Kidney (tissue), 14 donors: Measurements from ENCODE around the gene LSM7. TPM values are rescaled to one million over a fixed set of nuclear protein-coding genes. Genes with fewer than 3 reads are reported as not detected.

ENCODE experiments used
- DNase-seq, 5 donors: peaks; one replicate each; pipeline ENCODE4 v3.0.0-alpha.2; 2013 to 2020
- FAIRE-seq: peaks from 2 replicates; lab custom pipeline; 2012; peaks lifted over from hg19 to GRCh38; lab: Jason Lieb, UNC
- H3K27ac ChIP-seq, 2 donors: one replicate each; pipeline ENCODE4 v1.7.0; 2013; ENCODE audit warnings: low read depth in 2 of 2, low read length in 2 of 2, inconsistent platforms in 1 of 2
- H3K27me3 ChIP-seq: one replicate; pipeline ENCODE4 v1.7.1; 2013; ENCODE audit warnings: low read length, inconsistent platforms; ENCODE audit not compliant: control insufficient read depth, insufficient read depth
- H3K36me3 ChIP-seq, 3 donors: one replicate each; pipeline versions ENCODE4 v1.7.0 to v1.7.1; 2013; ENCODE audit warnings: low read length in 3 of 3, control low read depth in 1 of 3, inconsistent platforms in 1 of 3; ENCODE audit not compliant: insufficient read depth in 3 of 3, control insufficient read depth in 2 of 3
- H3K4me1 ChIP-seq, 3 donors: one replicate each; pipeline versions ENCODE4 v1.7.0 to v1.7.1; 2013; ENCODE audit warnings: low read length in 3 of 3, inconsistent platforms in 1 of 3, low read depth in 1 of 3; ENCODE audit not compliant: control insufficient read depth in 2 of 3, insufficient read depth in 2 of 3
- H3K4me3 ChIP-seq, 3 donors: one replicate each; pipeline versions ENCODE4 v1.7.0 to v1.8.1; 2013; ENCODE audit warnings: low read length in 3 of 3, control low read depth in 1 of 3, inconsistent platforms in 1 of 3
- H3K9ac ChIP-seq, 3 donors: one replicate each; pipeline versions ENCODE4 v1.7.0 to v1.7.1; 2013; ENCODE audit warnings: low read length in 3 of 3, control low read depth in 1 of 3, inconsistent platforms in 1 of 3
- H3K9me3 ChIP-seq, 3 donors: one replicate each; pipeline versions ENCODE4 v1.7.0 to v1.7.1; 2013; ENCODE audit warnings: low read length in 3 of 3, control low read depth in 1 of 3, inconsistent platforms in 1 of 3; ENCODE audit not compliant: control insufficient read depth in 2 of 3, insufficient read depth in 1 of 3
- CTCF ChIP-seq: IDR thresholded peaks from 3 replicates; pipeline ENCODE4 v1.5.1; 2012; ENCODE audit warnings: mild to moderate bottlenecking, moderate library complexity, borderline replicate concordance; ENCODE audit not compliant: insufficient read depth; ENCODE audit errors: extremely low read depth
- intact Hi-C: fragments of 100-400 bp; cut with DNase I; formaldehyde crosslinking; loops from one replicate; pipeline ENCODE4 v1.11.1; 2022
- polyA plus RNA-seq: library from polyadenylated mRNA; stranded (reverse); fragments of 350-450 nt; fragmentation: Illumina TruSeq; extraction: RNeasy Lipid Tissue Mini Kit (QIAGEN cat#74804); gene quantifications from one replicate; pipeline ENCODE4 v1.2.3, GENCODE V29; 2014; ENCODE audit warnings: low read depth, low replicate concordance; ENCODE audit not compliant: insufficient read depth
- total RNA-seq: library from RNA; stranded (reverse); fragmentation: NEBNext Ultra II Directional; extraction: Animal tissue kit (Norgen Biotek cat#: 25700); gene quantifications from one replicate; pipeline ENCODE4 v1.2.1, GENCODE V29; 2021
- donor health status: control.
- donor health status: control.
- donor health status: control.
- donor health status: control.
- donor health status: control.
- donor health status: DM: yes; HTN: yes; CAD: no.
- donor health status: Normal renal cell carcinoma (clear cell type).

LSM7 gene
- total and polyA plus RNA-seq, 2 donors from 2014 or later = 54.0 to 160 TPM

- intact Hi-C loops = no loop called here
- no peaks in the 10 kb centered on the region for H3K9me3 ChIP-seq
- H3K4me3 ChIP-seq = no peak overlapping the region
- FAIRE-seq = no peak
- H3K36me3 ChIP-seq = peaks cover 0 to 14% (median 0%) of the 10 kb centered on the region in 3 donors
- H3K27ac ChIP-seq = peak overlapping the region in 1 of 2 donors; percentile 3
- no peaks in the 10 kb centered on the region for H3K27me3 ChIP-seq
- TF ChIP-seq CTCF = no peak
- H3K4me1 ChIP-seq = peaks cover 0 to 20% (median 4%) of the 10 kb centered on the region in 3 donors
- H3K9ac ChIP-seq = no peak overlapping the region
- DNase-seq = no peak
Measured at GRCh38 chr19:2274185-2274711, 54.1 kb downstream of the LSM7 start.

GRCh38 chr19:2273356-2274184 lies 54.8 kb downstream of the LSM7 start:
- Histone ChIP-seq H3K4me3 (peak overlapping the region in 1 of 3 donors; percentile 37), H3K36me3 (peaks cover 0 to 14% (median 0%) of the 10 kb centered on the region in 3 donors), H3K9ac (peak overlapping the region in 1 of 3 donors; percentile 40), H3K27me3 (no peaks in the 10 kb centered on the region), H3K27ac (peak overlapping the region; percentile 43 to 47), H3K9me3 (no peaks in the 10 kb centered on the region), H3K4me1 (peaks cover 0 to 20% (median 4%) of the 10 kb centered on the region in 3 donors)
- TF ChIP-seq CTCF = peak; percentile 90
- DNase-seq (peak; percentile 77 to 93 (median 87)), FAIRE-seq (no peak)
- intact Hi-C loops = no loop called here

Other genes starting within 250 kb of the LSM7 start
- 59.7 TPM for gene MOB3A, start 232.3 kb downstream of the LSM7 start, total RNA-seq
- 16.9 TPM for gene MOB3A, start 232.3 kb downstream of the LSM7 start, polyA plus RNA-seq
- 4.3 TPM for gene IZUMO4, start 231.7 kb downstream of the LSM7 start, total RNA-seq
- gene IZUMO4, start 231.7 kb downstream of the LSM7 start, polyA plus RNA-seq = 8.9 TPM
- 125 TPM for gene AP3D1, start 177.0 kb downstream of the LSM7 start, total RNA-seq
- gene AP3D1, start 177.0 kb downstream of the LSM7 start, polyA plus RNA-seq = 68.4 TPM
- 32.0 TPM for gene DOT1L, start 164.7 kb downstream of the LSM7 start, total RNA-seq
- 5.7 TPM for gene DOT1L, start 164.7 kb downstream of the LSM7 start, polyA plus RNA-seq
- 59.7 TPM for gene PLEKHJ1, start 92.3 kb downstream of the LSM7 start, total RNA-seq
- 156 TPM for gene PLEKHJ1, start 92.3 kb downstream of the LSM7 start, polyA plus RNA-seq
- 64.1 TPM for gene SF3A2, start 91.8 kb downstream of the LSM7 start, total RNA-seq
- gene SF3A2, start 91.8 kb downstream of the LSM7 start, polyA plus RNA-seq = 25.7 TPM
- 1.0 TPM for gene AMH, start 79.3 kb downstream of the LSM7 start, total RNA-seq
- 0.60 TPM for gene AMH, start 79.3 kb downstream of the LSM7 start, polyA plus RNA-seq
- gene JSRP1, start 72.2 kb downstream of the LSM7 start, total RNA-seq = 5.0 TPM
- 0.37 TPM for gene JSRP1, start 72.2 kb downstream of the LSM7 start, polyA plus RNA-seq
- gene PEAK3, start 46.4 kb downstream of the LSM7 start, total RNA-seq = 2.1 TPM
- gene PEAK3, start 46.4 kb downstream of the LSM7 start, polyA plus RNA-seq = not detected
- gene LINGO3, start 20.4 kb downstream of the LSM7 start, total RNA-seq = 0.09 TPM
- not detected for gene LINGO3, start 20.4 kb downstream of the LSM7 start, polyA plus RNA-seq
- gene SPPL2B, start 98 bp upstream of the LSM7 start, total RNA-seq = 94.1 TPM
- 25.3 TPM for gene SPPL2B, start 98 bp upstream of the LSM7 start, polyA plus RNA-seq
- gene TMPRSS9, start 31.7 kb upstream of the LSM7 start, total RNA-seq = not detected
- not detected for gene TMPRSS9, start 31.7 kb upstream of the LSM7 start, polyA plus RNA-seq
- gene TIMM13, start 99.0 kb upstream of the LSM7 start, total RNA-seq = 69.7 TPM
- gene TIMM13, start 99.0 kb upstream of the LSM7 start, polyA plus RNA-seq = 188 TPM
- gene LMNB2, start 128.4 kb upstream of the LSM7 start, total RNA-seq = 27.6 TPM
- gene LMNB2, start 128.4 kb upstream of the LSM7 start, polyA plus RNA-seq = 9.0 TPM
- 88.5 TPM for gene GADD45B, start 147.5 kb upstream of the LSM7 start, total RNA-seq
- 149 TPM for gene GADD45B, start 147.5 kb upstream of the LSM7 start, polyA plus RNA-seq